Astrocyte (in vitro differentiated cells and primary cell): ENCODE data around the gene TRAK2.

Source experiments
- CTCF ChIP-seq: IDR thresholded peaks from 2 replicates; pipeline ENCODE4 v1.5.1; 2011; ENCODE audit warnings: low read depth, mild to moderate bottlenecking, inconsistent platforms, low read length, moderate library complexity; ENCODE audit not compliant: insufficient read depth
- EZH2 ChIP-seq: IDR thresholded peaks from 2 replicates; pipeline ENCODE4 v1.6.1; 2012; ENCODE audit warnings: mild to moderate bottlenecking, low read length, inconsistent platforms; ENCODE audit not compliant: insufficient read depth

- no peak for TF ChIP-seq EZH2
- no peak for TF ChIP-seq CTCF
Measured at GRCh38 chr2:201383136-201383535, 68.1 kb downstream of the TRAK2 start.
